GM12878 (cell line): ENCODE data around the gene PPP1R10. TPM values are rescaled to one million over a fixed set of nuclear protein-coding genes. Genes with fewer than 3 reads are reported as not detected.

Experiments used
- ATAC-seq: fragments of 200-7000 bp; cut with Tn5 transposase; 3 replicates; pipeline ENCODE4 v1.9.1; 2020; ENCODE audit warnings: mild to moderate bottlenecking, moderate library complexity
- BruUV-seq: library from RNA; stranded (reverse); fragments of 400-500 nt; replicated peaks from 2 replicates; lab custom pipeline; 2021; lab: Mats Ljungman, UMichigan
- CTCF ChIA-PET: fragments of 300-600 bp; sonication (Branson Sonifier 250); formaldehyde crosslinking; extraction: SDS; loops from one replicate; lab custom pipeline; 2021; ENCODE audit warnings: inconsistent platforms; lab: Yijun Ruan, JAX
- POLR2A ChIA-PET: fragments of 350-600 bp; formaldehyde crosslinking; extraction: SDS; loops from one replicate; lab custom pipeline; 2021; ENCODE audit warnings: inconsistent platforms; lab: Charles Lee
- RAD21 ChIA-PET: fragments of 300-600 bp; sonication (Branson Sonifier 250); formaldehyde crosslinking; loops from one replicate; lab custom pipeline; 2023; ENCODE audit warnings: antibody characterized with exemption; ENCODE audit not compliant: unreplicated experiment; lab: Charles Lee
- SMC1A ChIA-PET: fragments of 300-600 bp; sonication (Branson Sonifier 250); formaldehyde crosslinking; loops from one replicate; lab custom pipeline; 2023; ENCODE audit not compliant: unreplicated experiment, uncharacterized antibody; lab: Charles Lee
- DNase-seq: peaks from one replicate; pipeline ENCODE4 v3.0.0-alpha.2; 2011; ENCODE audit warnings: low read depth, low spot score
- FAIRE-seq: peaks from 3 replicates; lab custom pipeline; 2011; peaks lifted over from hg19 to GRCh38; lab: Jason Lieb, UNC
- H2AFZ ChIP-seq: 2 replicates; pipeline ENCODE4 v1.6.0; 2011; ENCODE audit warnings: low read depth, low read length, control low read depth; ENCODE audit not compliant: control insufficient read depth
- H3K27ac ChIP-seq: 2 replicates; pipeline ENCODE4 v1.5.1; 2011; ENCODE audit warnings: control low read depth; ENCODE audit not compliant: control insufficient read depth, insufficient read depth
- H3K27me3 ChIP-seq, 2 experiments: replicated peaks in 1 of 2; 2 replicates each; pipeline versions ENCODE4 v1.6.0 to v1.6.1; 2011; ENCODE audit warnings: low read length in 1 of 2; ENCODE audit not compliant: control insufficient read depth in 2 of 2, insufficient read depth in 2 of 2
- H3K36me3 ChIP-seq, 2 experiments: 2 replicates each; pipeline ENCODE4 v1.5.1; 2011; ENCODE audit warnings: low read length in 1 of 2; ENCODE audit not compliant: control insufficient read depth in 2 of 2, insufficient read depth in 2 of 2
- H3K4me1 ChIP-seq: 2 replicates; pipeline ENCODE4 v1.6.1; 2011; ENCODE audit warnings: mild to moderate bottlenecking, low read length, moderate library complexity, mixed read lengths; ENCODE audit not compliant: control insufficient read depth, insufficient read depth
- H3K4me2 ChIP-seq: 2 replicates; pipeline ENCODE4 v1.6.0; 2011; ENCODE audit warnings: control low read depth; ENCODE audit not compliant: control insufficient read depth, insufficient read depth
- H3K4me3 ChIP-seq: fragments of 200-600 bp; sonication (generic); 2 replicates; pipeline ENCODE4 v1.5.1; 2016
- H3K79me2 ChIP-seq: 2 replicates; pipeline ENCODE4 v1.6.0; 2011; ENCODE audit warnings: low read length; ENCODE audit not compliant: control insufficient read depth, insufficient read depth
- H3K9ac ChIP-seq: 2 replicates; pipeline ENCODE4 v1.8.0; 2011; ENCODE audit warnings: low read length, control low read depth, mixed read lengths; ENCODE audit not compliant: control insufficient read depth, insufficient read depth
- H3K9me3 ChIP-seq: replicated peaks from 3 replicates; pipeline ENCODE4 v1.5.1; 2011; ENCODE audit warnings: mild to moderate bottlenecking, low read length; ENCODE audit not compliant: control insufficient read depth, insufficient read depth
- H4K20me1 ChIP-seq: 2 replicates; pipeline ENCODE4 v1.6.0; 2011; ENCODE audit not compliant: control insufficient read depth, insufficient read depth
- CBX3 ChIP-seq: fragments of 200-600 bp; sonication (generic); IDR thresholded peaks from 2 replicates; pipeline ENCODE4 v1.6.1; 2016; ENCODE audit warnings: low read depth, borderline replicate concordance
- CBX5 ChIP-seq: sonication (generic); IDR thresholded peaks from 2 replicates; pipeline ENCODE4 v1.6.1; 2016; ENCODE audit warnings: low read depth, moderate library complexity, mild to moderate bottlenecking, inconsistent platforms
- CEBPB ChIP-seq, 2 experiments: fragments of 150-350 bp in 1 of 2; IDR thresholded peaks; 2 replicates each; pipeline ENCODE4 v1.6.1; 2012 to 2014; ENCODE audit warnings: low read depth in 2 of 2, low read length in 2 of 2, borderline replicate concordance in 1 of 2, inconsistent platforms in 1 of 2
- HCFC1 ChIP-seq: fragments of 150-350 bp; IDR thresholded peaks from 2 replicates; pipeline ENCODE4 v1.6.1; 2014; ENCODE audit warnings: low read length
- HDAC6 ChIP-seq: fragments of 200-600 bp; sonication (generic); IDR thresholded peaks from one replicate; pipeline ENCODE4 v1.8.0; 2017; ENCODE audit warnings: antibody characterized with exemption; ENCODE audit not compliant: unreplicated experiment
- NFXL1 ChIP-seq: fragments of 450-650 bp; IDR thresholded peaks from 2 replicates; pipeline ENCODE4 v1.6.1; 2017; ENCODE audit warnings: antibody characterized with exemption, mild to moderate bottlenecking, borderline replicate concordance
- PAX8 ChIP-seq: fragments of 450-650 bp; IDR thresholded peaks from 2 replicates; pipeline ENCODE4 v1.6.1; 2017; ENCODE audit warnings: mild to moderate bottlenecking, moderate library complexity
- POU2F2 ChIP-seq: IDR thresholded peaks from 3 replicates; pipeline ENCODE4 v1.6.1; 2011; ENCODE audit warnings: low read depth, mild to moderate bottlenecking, low read length, borderline replicate concordance
- SIN3A ChIP-seq: IDR thresholded peaks from 2 replicates; pipeline ENCODE4 v1.6.1; 2012; ENCODE audit warnings: low read depth, low read length, improper control_type of control experiment
- TCF12 ChIP-seq: IDR thresholded peaks from 2 replicates; pipeline ENCODE4 v1.6.1; 2011; ENCODE audit warnings: low read depth, mild to moderate bottlenecking, low read length
- WGBS: methylation state at CpG from one replicate; pipeline ENCODE4 v1.1.6; 2016; ENCODE audit warnings: low lambda C conversion rate; ENCODE audit not compliant: insufficient replicate concordance, insufficient coverage; ENCODE audit errors: missing lambda C conversion rate; 5-methylcytosine and 5-hydroxymethylcytosine counted together
- in situ Hi-C: fragments of 300-500 bp; cut with MboI; formaldehyde crosslinking; loops from 9 replicates; pipeline ENCODE4 v1.14.3; 2018; ENCODE audit warnings: mixed read lengths
- intact Hi-C: fragments of 100-400 bp; cut with micrococcal nuclease; formaldehyde crosslinking; loops from one replicate; pipeline ENCODE4 v1.14.2; 2022; ENCODE audit not compliant: unreplicated experiment
- polyA plus RNA-seq, 11 experiments: library from polyadenylated mRNA; depleted of rRNA in 4 of 11; unstranded in 6 of 11; stranded (reverse) in 5 of 11; fragments of >200 nt; fragmentation: Nextera tagmentation in 4 of 11; fragmentation: Illumina TruSeq in 1 of 11; extraction: Ambion mirVana in 4 of 11; extraction: Trizol in 1 of 11; gene quantifications; 1 replicate in 1 of 11; 2 replicates in 10 of 11; pipeline versions ENCODE4 v1.2.1 to v1.2.3, GENCODE V29; 2011 to 2016; ENCODE audit warnings: inconsistent platforms in 2 of 11, missing spikeins in 2 of 11, low read depth in 1 of 11
- total RNA-seq, 4 experiments: library from RNA; depleted of rRNA in 3 of 4; stranded (reverse); fragments of >200 nt in 3 of 4; fragmentation: Illumina TruSeq in 1 of 4; extraction: Trizol in 1 of 4; gene quantifications; 2 replicates each; pipeline versions ENCODE4 v1.2.1 to v1.2.3, GENCODE V29; 2013 to 2021
- TF ChIP-seq, protein P1 (sequence below): IDR thresholded peaks from 2 replicates; pipeline ENCODE4 v1.6.1; 2012; ENCODE audit warnings: low read depth, low read length, improper control_type of control experiment
- TF ChIP-seq, protein P2 (sequence below), 3 experiments: IDR thresholded peaks in 2 of 3; conservative IDR thresholded peaks in 1 of 3; 2 replicates each; pipeline ENCODE4 v1.5.1; 2011; ENCODE audit warnings: low read depth in 3 of 3, low read length in 3 of 3, mild to moderate bottlenecking in 3 of 3, control low read depth in 2 of 3, moderate library complexity in 2 of 3, inconsistent platforms in 1 of 3, mixed read lengths in 1 of 3; ENCODE audit not compliant: control insufficient read depth in 2 of 3, insufficient read depth in 1 of 3; ENCODE audit errors: extremely low read depth in 1 of 3
- TF ChIP-seq, protein P3 (sequence below): fragments of 150-350 bp; IDR thresholded peaks from 2 replicates; pipeline ENCODE4 v1.6.1; 2016; ENCODE audit warnings: low read depth, low read length

PPP1R10 gene
- total and polyA plus RNA-seq, 10 of the 15 experiments (the other 5 are each of a cell fraction or from before 2014, with no cell fraction given): 11.3 to 83.8 (median 41.2) TPM

DNA sequence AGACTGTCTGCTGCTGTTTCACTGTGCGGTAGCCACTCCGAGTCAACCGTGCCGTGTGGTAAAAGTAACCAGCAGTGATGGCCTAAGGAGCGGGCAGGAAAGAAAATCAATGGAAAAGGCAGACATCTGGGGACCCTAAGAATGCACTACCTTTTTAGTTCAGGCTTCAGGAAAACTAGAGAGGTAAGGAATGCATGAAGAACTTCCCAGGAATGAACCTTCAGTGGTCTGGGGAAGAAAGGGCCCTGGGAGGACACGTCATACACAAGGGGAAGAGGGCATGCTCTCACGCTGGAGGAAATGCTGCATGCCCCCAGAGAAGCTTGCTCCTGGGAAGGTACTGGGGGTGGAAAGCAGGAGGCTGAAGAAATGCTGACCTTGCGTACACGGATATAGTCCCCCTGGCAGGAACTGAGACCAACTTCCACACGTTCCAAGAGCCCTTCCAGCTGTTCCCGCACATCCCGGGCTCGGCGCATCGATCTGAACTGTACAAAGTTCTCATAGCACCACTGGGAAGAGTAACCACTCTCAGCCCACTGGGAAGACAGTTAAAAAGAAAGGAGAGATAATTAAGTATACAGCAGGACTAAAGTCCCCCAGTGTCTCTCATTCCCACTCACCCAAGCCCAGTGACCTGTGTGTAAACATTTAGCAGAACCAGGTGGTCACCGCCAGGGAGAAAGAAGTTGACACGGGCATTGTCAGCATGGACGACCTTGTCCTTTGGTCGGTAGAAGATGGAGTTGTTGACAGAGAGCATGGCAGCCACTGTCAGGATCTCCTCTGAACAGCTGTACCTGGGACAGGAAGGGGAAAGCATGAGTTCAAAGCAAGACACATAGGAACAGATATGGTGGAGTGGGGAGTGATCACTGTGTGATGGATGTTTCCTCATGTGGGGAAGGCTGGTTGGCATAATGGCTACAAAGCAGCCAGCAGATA, 38.0 kb upstream of the PPP1R10 start:
- CTCF ChIA-PET: no interaction called here
- no peak overlapping the region for H3K9ac ChIP-seq
- POLR2A ChIA-PET: no interaction called here
- no peak overlapping the region for H2AFZ ChIP-seq
- no peak for TF ChIP-seq PAX8
- TF ChIP-seq, protein P1, sequence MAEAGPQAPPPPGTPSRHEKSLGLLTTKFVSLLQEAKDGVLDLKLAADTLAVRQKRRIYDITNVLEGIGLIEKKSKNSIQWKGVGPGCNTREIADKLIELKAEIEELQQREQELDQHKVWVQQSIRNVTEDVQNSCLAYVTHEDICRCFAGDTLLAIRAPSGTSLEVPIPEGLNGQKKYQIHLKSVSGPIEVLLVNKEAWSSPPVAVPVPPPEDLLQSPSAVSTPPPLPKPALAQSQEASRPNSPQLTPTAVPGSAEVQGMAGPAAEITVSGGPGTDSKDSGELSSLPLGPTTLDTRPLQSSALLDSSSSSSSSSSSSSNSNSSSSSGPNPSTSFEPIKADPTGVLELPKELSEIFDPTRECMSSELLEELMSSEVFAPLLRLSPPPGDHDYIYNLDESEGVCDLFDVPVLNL: no peak
- TF ChIP-seq, protein P2, sequence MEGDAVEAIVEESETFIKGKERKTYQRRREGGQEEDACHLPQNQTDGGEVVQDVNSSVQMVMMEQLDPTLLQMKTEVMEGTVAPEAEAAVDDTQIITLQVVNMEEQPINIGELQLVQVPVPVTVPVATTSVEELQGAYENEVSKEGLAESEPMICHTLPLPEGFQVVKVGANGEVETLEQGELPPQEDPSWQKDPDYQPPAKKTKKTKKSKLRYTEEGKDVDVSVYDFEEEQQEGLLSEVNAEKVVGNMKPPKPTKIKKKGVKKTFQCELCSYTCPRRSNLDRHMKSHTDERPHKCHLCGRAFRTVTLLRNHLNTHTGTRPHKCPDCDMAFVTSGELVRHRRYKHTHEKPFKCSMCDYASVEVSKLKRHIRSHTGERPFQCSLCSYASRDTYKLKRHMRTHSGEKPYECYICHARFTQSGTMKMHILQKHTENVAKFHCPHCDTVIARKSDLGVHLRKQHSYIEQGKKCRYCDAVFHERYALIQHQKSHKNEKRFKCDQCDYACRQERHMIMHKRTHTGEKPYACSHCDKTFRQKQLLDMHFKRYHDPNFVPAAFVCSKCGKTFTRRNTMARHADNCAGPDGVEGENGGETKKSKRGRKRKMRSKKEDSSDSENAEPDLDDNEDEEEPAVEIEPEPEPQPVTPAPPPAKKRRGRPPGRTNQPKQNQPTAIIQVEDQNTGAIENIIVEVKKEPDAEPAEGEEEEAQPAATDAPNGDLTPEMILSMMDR (IDR thresholded peaks at IDR 0.05 in 2 of 3, conservative IDR thresholded peaks at IDR 0.05 in 1 of 3; ENCODE audit: control insufficient read depth in 2 of 3, extremely low read depth in 1 of 3, insufficient read depth in 1 of 3, low read depth in 3 of 3, low read length in 3 of 3): no peak
- no peak for TF ChIP-seq CBX5
- TF ChIP-seq, protein P3, sequence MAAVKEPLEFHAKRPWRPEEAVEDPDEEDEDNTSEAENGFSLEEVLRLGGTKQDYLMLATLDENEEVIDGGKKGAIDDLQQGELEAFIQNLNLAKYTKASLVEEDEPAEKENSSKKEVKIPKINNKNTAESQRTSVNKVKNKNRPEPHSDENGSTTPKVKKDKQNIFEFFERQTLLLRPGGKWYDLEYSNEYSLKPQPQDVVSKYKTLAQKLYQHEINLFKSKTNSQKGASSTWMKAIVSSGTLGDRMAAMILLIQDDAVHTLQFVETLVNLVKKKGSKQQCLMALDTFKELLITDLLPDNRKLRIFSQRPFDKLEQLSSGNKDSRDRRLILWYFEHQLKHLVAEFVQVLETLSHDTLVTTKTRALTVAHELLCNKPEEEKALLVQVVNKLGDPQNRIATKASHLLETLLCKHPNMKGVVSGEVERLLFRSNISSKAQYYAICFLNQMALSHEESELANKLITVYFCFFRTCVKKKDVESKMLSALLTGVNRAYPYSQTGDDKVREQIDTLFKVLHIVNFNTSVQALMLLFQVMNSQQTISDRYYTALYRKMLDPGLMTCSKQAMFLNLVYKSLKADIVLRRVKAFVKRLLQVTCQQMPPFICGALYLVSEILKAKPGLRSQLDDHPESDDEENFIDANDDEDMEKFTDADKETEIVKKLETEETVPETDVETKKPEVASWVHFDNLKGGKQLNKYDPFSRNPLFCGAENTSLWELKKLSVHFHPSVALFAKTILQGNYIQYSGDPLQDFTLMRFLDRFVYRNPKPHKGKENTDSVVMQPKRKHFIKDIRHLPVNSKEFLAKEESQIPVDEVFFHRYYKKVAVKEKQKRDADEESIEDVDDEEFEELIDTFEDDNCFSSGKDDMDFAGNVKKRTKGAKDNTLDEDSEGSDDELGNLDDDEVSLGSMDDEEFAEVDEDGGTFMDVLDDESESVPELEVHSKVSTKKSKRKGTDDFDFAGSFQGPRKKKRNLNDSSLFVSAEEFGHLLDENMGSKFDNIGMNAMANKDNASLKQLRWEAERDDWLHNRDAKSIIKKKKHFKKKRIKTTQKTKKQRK: no peak
- no peak for TF ChIP-seq HDAC6
- TF ChIP-seq CEBPB (IDR thresholded peaks at IDR 0.05; ENCODE audit: borderline replicate concordance in 1 of 2, low read depth in 2 of 2, low read length in 2 of 2): no peak
- TF ChIP-seq TCF12: no peak
- no peak for TF ChIP-seq HCFC1
- no peak for TF ChIP-seq POU2F2
- no peak for TF ChIP-seq SIN3A
- no peak for TF ChIP-seq CBX3
- TF ChIP-seq NFXL1: no peak
- TF ChIP-seq, all 136 proteins: peak for 0
- H4K20me1 ChIP-seq: no peaks in the 10 kb centered on the region
- RAD21 ChIA-PET: no interaction called here
- H3K4me2 ChIP-seq: no peak overlapping the region
- peaks cover 26 to 31% of the 10 kb centered on the region in 2 experiments for H3K36me3 ChIP-seq
- in situ Hi-C loops: no loop called here
- no peak for ATAC-seq
- BruUV-seq: no TSS peak
- FAIRE-seq: no peak
- H3K4me1 ChIP-seq: no peaks in the 10 kb centered on the region
- SMC1A ChIA-PET: no interaction called here
- no peaks in the 10 kb centered on the region for H3K27me3 ChIP-seq
- H3K4me3 ChIP-seq: no peak overlapping the region
- H3K9me3 ChIP-seq: no peaks in the 10 kb centered on the region
- no peak overlapping the region for H3K27ac ChIP-seq
- 91% methylated on average over 19 of the region's 19 CpGs for WGBS
- DNase-seq: no peak
- intact Hi-C loops: no loop called here
- no peaks in the 10 kb centered on the region for H3K79me2 ChIP-seq
